HepG2 (cell line): Measurements from ENCODE around the gene PPP2R2C. TPM values are rescaled to one million over a fixed set of nuclear protein-coding genes. Genes with fewer than 3 reads are reported as not detected.

ENCODE experiments used
- AHR ChIP-seq: IDR thresholded peaks from 2 replicates; pipeline ENCODE4 v1.6.1; 2018; ENCODE audit warnings: missing genetic modification reagents, missing compliant biosample characterization
- AKNA ChIP-seq: sonication (generic); formaldehyde crosslinking; IDR thresholded peaks from 2 replicates; pipeline ENCODE4 v1.4.0; 2020; ENCODE audit warnings: missing genetic modification reagents, borderline replicate concordance
- ARID4A ChIP-seq: sonication (generic); formaldehyde crosslinking; IDR thresholded peaks from 2 replicates; pipeline ENCODE4 v1.5.0; 2020; ENCODE audit warnings: mild to moderate bottlenecking, missing genetic modification reagents, borderline replicate concordance
- BRF2 ChIP-seq: sonication (generic); formaldehyde crosslinking; IDR thresholded peaks from 2 replicates; pipeline ENCODE4 v1.8.1; 2022; ENCODE audit warnings: mild to moderate bottlenecking, missing genetic modification reagents
- DBP ChIP-seq: sonication (generic); formaldehyde crosslinking; IDR thresholded peaks from 2 replicates; pipeline ENCODE4 v1.4.0; 2020; ENCODE audit warnings: missing genetic modification reagents; ENCODE audit errors: not compliant biosample characterization
- ETV6 ChIP-seq: sonication (generic); formaldehyde crosslinking; conservative IDR thresholded peaks from 2 replicates; pipeline ENCODE4 v1.4.0; 2020; ENCODE audit warnings: missing genetic modification reagents
- KDM3A ChIP-seq: IDR thresholded peaks from 2 replicates; pipeline ENCODE4 v1.6.1; 2018; ENCODE audit warnings: low read depth, missing compliant biosample characterization
- ONECUT2 ChIP-seq: sonication (generic); formaldehyde crosslinking; IDR thresholded peaks from 2 replicates; pipeline ENCODE4 v1.4.0; 2020; ENCODE audit warnings: missing genetic modification reagents
- REL ChIP-seq: sonication (generic); formaldehyde crosslinking; conservative IDR thresholded peaks from 2 replicates; pipeline ENCODE4 v1.8.0; 2022; ENCODE audit warnings: mild to moderate bottlenecking, missing genetic modification reagents, moderate library complexity
- RNF219 ChIP-seq: sonication (generic); formaldehyde crosslinking; IDR thresholded peaks from 2 replicates; pipeline ENCODE4 v1.5.0; 2020; ENCODE audit warnings: mild to moderate bottlenecking, missing genetic modification reagents
- TRIM24 ChIP-seq: sonication (generic); formaldehyde crosslinking; IDR thresholded peaks from 2 replicates; pipeline ENCODE4 v1.8.0; 2022; ENCODE audit warnings: mild to moderate bottlenecking, missing genetic modification reagents
- ZEB1 ChIP-seq: IDR thresholded peaks from 2 replicates; pipeline ENCODE4 v1.6.1; 2012; ENCODE audit warnings: mild to moderate bottlenecking, low read depth, inconsistent platforms; ENCODE audit not compliant: insufficient replicate concordance
- ZNF251 ChIP-seq: sonication (generic); formaldehyde crosslinking; IDR thresholded peaks from 2 replicates; pipeline ENCODE4 v1.9.0; 2021; ENCODE audit warnings: mild to moderate bottlenecking, missing genetic modification reagents
- ZNF331 ChIP-seq: sonication (generic); formaldehyde crosslinking; IDR thresholded peaks from 2 replicates; pipeline ENCODE4 v1.4.0; 2020; ENCODE audit warnings: missing genetic modification reagents
- ZNF691 ChIP-seq: sonication (generic); formaldehyde crosslinking; IDR thresholded peaks from 2 replicates; pipeline ENCODE4 v1.4.0; 2020; ENCODE audit warnings: missing genetic modification reagents, low read depth, mild to moderate bottlenecking, borderline replicate concordance
- ZNF768 ChIP-seq: sonication (generic); formaldehyde crosslinking; IDR thresholded peaks from 2 replicates; pipeline ENCODE4 v1.4.0; 2020; ENCODE audit warnings: missing genetic modification reagents
- polyA plus RNA-seq, 8 experiments: library from polyadenylated mRNA; depleted of rRNA in 3 of 8; stranded (reverse) in 7 of 8; unstranded in 1 of 8; fragments of >200 nt; fragmentation: Illumina TruSeq in 4 of 8; extraction: Trizol in 4 of 8; gene quantifications; 2 replicates each; pipeline versions ENCODE4 v1.2.1 to v1.2.3, GENCODE V29; 2011 to 2016; ENCODE audit warnings: low read depth in 4 of 8, missing spikeins in 1 of 8, mixed read lengths in 1 of 8; ENCODE audit not compliant: insufficient read depth in 1 of 8
- total RNA-seq, 5 experiments: library from RNA; depleted of rRNA; stranded (reverse); fragments of >200 nt; fragmentation: Illumina TruSeq; extraction: Trizol; gene quantifications; 2 replicates each; pipeline ENCODE4 v1.2.3, GENCODE V29; 2016; ENCODE audit warnings: low read depth in 1 of 5

The PPP2R2C gene
- total and polyA plus RNA-seq, 2 of the 13 experiments (the other 11 are each of a cell fraction or from before 2014, with no cell fraction given): 0.60 to 8.6 TPM

GRCh38 chr4:6362896-6363295 is 109.5 kb downstream of the PPP2R2C start (continued):
- TF ChIP-seq AKNA (no peak), ZNF331 (CRISPR knock-in tag) (peak; percentile 82), BRF2 (CRISPR knock-in tag) (no peak), ZNF691 (CRISPR knock-in tag) (no peak), AHR (CRISPR knock-in tag) (no peak), ZEB1 (no peak), REL (CRISPR knock-in tag) (no peak), RNF219 (CRISPR knock-in tag) (no peak), ZNF251 (CRISPR knock-in tag) (no peak), ARID4A (CRISPR knock-in tag) (no peak), DBP (CRISPR knock-in tag) (peak; percentile 63), KDM3A (CRISPR knock-in tag) (no peak), ETV6 (CRISPR knock-in tag) (no peak), TRIM24 (no peak), ZNF768 (CRISPR knock-in tag) (0 out of 2 replicates have a peak, but pooled peaks have one; percentile 34), ONECUT2 (no peak)
